Measurements from ENCODE around the gene TIMP3. TPM values are rescaled to one million over a fixed set of nuclear protein-coding genes. Genes with fewer than 3 reads are reported as not detected.
"Not testable (repeated sequence)": the region's sequence is repeated elsewhere in the genome, so short reads cannot be mapped to it uniquely, and the experiment has no call there.

TIMP3 gene
- under 1 TPM in 1 of 2 experiments, not detected in 1; 0.10 TPM for total RNA-seq
- not detected for polyA plus RNA-seq
- 0 to 0.42 (median 0) reads per million in 6 experiments for total RNA-seq

DNA sequence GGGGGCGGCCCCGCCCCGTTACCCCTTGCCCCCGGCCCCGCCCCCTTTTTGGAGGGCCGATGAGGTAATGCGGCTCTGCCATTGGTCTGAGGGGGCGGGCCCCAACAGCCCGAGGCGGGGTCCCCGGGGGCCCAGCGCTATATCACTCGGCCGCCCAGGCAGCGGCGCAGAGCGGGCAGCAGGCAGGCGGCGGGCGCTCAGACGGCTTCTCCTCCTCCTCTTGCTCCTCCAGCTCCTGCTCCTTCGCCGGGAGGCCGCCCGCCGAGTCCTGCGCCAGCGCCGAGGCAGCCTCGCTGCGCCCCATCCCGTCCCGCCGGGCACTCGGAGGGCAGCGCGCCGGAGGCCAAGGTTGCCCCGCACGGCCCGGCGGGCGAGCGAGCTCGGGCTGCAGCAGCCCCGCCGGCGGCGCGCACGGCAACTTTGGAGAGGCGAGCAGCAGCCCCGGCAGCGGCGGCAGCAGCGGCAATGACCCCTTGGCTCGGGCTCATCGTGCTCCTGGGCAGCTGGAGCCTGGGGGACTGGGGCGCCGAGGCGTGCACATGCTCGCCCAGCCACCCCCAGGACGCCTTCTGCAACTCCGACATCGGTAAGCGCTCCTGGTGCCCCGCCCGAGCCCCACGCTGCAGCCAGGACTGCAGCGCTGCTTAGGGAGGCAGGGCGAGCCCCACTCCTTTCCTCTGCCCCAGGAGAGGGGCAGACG, at the start of gene TIMP3:
Gene TIMP3 (plus strand): TSS at position 169 of the 700 bp plus-strand sequence. CDS start 297 bp downstream, at position 466.
- H3K4me1 Mint-ChIP-seq, result peaks cover 5 to 26% (median 9%) of the 10 kb centered on the region in 4 donors
- peak within 1 kb of the TSS in 8 of 10 donors; percentile 13 to 53 (median 48) for H3K4me3 Mint-ChIP-seq
- POLR2A ChIA-PET, result no interaction called here
- peak within 1 kb of the TSS in 1 of 10 donors; percentile 74 for H3K27ac Mint-ChIP-seq
- DNase-seq (no peak), ATAC-seq (no peak)
- H3K27me3 Mint-ChIP-seq, result peaks cover 32 to 86% (median 66%) of the 10 kb centered on the region in 5 donors
- H3K36me3 Mint-ChIP-seq, result no peaks in the 10 kb centered on the region
- H3K9me3 Mint-ChIP-seq, result peaks cover 0 to 2% (median 0%) of the 10 kb centered on the region in 9 donors

DNA sequence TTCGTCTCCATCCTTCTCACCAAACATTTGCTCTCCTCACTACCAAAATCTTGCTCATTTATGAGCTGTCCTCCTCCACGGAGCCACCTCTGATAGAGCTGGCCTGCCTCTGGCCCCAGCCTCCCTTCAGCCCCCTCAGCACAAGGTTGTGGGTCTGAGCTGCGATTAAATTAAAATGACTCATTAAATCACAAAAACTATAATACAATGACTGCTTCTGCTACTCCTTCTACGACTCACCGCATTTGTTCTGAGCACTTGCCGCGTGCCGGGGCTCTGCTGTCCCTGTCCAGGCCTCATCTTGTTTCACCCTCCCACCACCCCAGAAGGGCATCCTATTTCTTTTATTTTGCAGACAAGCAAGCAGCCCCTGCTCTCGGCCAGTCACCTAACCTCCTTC, 49.2 kb upstream of the TIMP3 start:
- H3K27me3 Mint-ChIP-seq, result no peaks in the 10 kb centered on the region
- H3K9me3 Mint-ChIP-seq, result no peaks in the 10 kb centered on the region
- H3K4me3 Mint-ChIP-seq, result no peak overlapping the region
- POLR2A ChIA-PET, result no interaction called here
- DNase-seq, result no peak
- H3K27ac Mint-ChIP-seq, result no peak overlapping the region
- peaks cover 0 to 5% (median 0%) of the 10 kb centered on the region in 4 donors for H3K4me1 Mint-ChIP-seq
- ATAC-seq, result no peak
- H3K36me3 Mint-ChIP-seq, result no peaks in the 10 kb centered on the region

DNA sequence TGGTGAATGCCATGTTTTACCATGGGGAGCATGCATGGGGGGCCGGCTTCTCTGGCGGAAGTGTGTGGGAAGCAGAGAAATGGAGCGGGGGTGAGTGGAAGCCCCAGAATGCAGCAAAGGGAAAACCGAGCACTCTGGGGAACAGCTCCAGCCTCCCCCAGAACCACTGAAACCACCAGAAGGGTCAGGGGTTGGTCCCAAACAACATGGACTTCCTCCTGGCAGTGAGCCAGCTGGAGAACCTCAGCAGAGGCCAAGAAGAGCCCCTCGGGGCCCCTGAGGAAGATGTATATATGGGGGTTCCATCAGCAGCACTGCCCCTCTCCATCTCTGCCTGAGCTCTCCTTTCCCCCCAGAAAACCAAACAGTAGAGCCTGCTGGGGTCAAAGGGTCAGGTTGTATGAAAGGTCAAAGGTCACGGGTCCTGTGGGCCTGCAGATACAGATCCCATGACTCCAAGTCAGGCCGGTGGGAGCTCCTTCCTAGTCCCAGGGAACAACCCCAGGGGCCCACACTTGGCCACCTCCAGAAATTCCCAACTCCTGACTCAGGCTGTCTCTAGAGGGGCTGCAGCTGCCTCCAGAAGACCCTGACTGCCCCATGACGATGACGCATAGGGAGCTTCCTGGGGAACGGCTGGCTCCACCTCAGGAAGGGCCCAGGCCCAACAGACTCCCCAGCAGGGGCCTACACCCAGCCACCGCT, 48.5 kb upstream of the TIMP3 start:
- POLR2A ChIA-PET, result no interaction called here
- DNase-seq (no peak), ATAC-seq (no peak)
- Mint-ChIP-seq H3K4me3 (no peak overlapping the region), H3K36me3 (no peaks in the 10 kb centered on the region), H3K27ac (no peak overlapping the region), H3K27me3 (no peaks in the 10 kb centered on the region), H3K4me1 (peaks cover 0 to 5% (median 0%) of the 10 kb centered on the region in 4 donors), H3K9me3 (no peaks in the 10 kb centered on the region)

DNA sequence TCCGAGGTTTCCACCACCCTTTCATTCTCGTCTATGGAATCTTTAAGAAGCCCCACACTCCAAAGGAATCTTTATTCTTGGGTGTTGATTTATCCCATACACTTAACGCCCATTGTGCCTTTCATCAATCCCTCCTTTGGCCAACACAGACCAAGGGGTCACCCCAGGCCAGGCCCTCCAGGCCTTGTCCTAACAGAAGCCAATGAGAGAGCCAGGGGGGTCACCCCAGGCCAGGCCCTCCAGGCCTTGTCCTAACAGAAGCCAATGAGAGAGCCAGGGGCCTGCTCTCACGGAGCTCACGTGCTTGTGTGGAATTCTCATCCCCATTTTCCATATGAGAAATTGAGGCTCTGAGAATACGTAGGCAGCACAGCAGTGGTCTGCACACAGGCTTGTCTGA, 47.9 kb upstream of the TIMP3 start:
- Mint-ChIP-seq H3K4me1 (peaks cover 0 to 5% (median 0%) of the 10 kb centered on the region in 4 donors), H3K27ac (peak overlapping the region in 1 of 10 donors; percentile 28), H3K27me3 (no peaks in the 10 kb centered on the region), H3K4me3 (no peak overlapping the region), H3K36me3 (no peaks in the 10 kb centered on the region), H3K9me3 (no peaks in the 10 kb centered on the region)
- ATAC-seq (no peak), DNase-seq (no peak)
- POLR2A ChIA-PET, result no interaction called here

DNA sequence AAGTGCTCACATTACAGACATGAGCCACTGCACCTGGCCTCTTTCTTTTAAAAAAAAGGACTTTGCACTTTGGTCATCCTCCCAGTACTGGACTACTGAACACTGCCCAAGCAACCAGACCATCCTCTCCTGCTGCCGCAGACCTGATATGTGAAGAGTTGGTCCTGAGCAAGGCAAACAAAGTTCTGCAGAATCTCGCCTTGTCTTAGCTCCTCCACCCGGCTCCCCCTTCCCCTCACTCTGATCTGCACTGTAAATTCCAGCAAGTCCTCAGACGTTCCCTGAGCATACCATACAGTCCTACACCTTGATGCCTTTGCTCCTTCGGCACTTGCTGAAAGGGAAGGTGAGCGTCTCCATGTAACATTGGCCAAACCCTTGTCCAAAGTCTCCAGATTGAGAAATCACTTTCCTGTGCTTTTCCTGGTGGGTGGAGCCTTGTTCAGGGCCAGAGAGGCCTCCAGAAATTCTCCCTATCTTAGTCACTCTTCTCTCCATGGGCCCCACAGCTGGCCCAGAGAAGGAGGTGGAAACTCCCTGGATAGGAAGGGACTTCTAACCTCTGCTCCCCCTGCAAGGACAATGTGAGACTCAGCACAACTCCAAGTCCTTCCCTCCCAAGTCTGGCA, 47.0 kb upstream of the TIMP3 start:
- ATAC-seq, result no peak
- H3K27me3 Mint-ChIP-seq, result no peaks in the 10 kb centered on the region
- POLR2A ChIA-PET, result no interaction called here
- no peak for DNase-seq
- H3K4me1 Mint-ChIP-seq, result peaks cover 0 to 5% (median 0%) of the 10 kb centered on the region in 4 donors
- H3K36me3 Mint-ChIP-seq, result no peaks in the 10 kb centered on the region
- no peaks in the 10 kb centered on the region for H3K9me3 Mint-ChIP-seq
- H3K27ac Mint-ChIP-seq, result no peak overlapping the region
- H3K4me3 Mint-ChIP-seq, result no peak overlapping the region

DNA sequence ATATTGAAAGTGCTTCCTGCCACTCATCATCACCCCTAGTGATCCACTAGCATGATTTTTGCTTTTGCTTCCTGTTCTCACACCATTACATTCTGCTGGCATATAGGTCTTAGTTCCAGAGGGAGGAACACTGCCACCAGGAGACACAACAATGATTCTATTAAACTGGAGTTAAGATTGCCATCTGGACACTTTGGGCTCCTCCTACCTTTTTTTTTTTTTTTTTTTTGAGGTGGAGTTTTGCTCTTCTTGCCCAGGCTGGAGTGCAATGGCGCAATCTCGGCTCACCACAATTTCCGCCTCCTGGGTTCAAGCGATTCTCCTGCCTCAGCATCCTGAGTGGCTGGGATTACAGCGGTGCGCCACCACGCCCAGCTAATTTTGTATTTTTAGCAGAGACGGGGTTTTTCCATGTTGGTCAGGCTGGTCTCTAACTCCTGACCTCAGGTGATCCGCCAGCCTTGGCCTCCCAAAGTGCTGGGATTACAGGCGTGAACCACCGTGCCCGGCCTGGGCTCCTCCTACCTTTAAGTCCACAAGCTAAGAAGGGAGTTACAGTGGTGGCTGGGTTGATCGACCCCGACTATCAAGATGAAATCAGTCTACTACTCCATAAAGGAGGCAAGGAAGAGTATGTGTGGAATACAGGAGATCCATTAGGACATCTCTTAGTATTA, 44.3 kb upstream of the TIMP3 start:
- peaks cover 1 to 20% (median 11%) of the 10 kb centered on the region in 5 donors for H3K27me3 Mint-ChIP-seq
- H3K4me1 Mint-ChIP-seq, DNase-seq, H3K27ac Mint-ChIP-seq, H3K4me3 Mint-ChIP-seq, POLR2A ChIA-PET, H3K9me3 Mint-ChIP-seq, H3K36me3 Mint-ChIP-seq, ATAC-seq: not testable (repeated sequence)

DNA sequence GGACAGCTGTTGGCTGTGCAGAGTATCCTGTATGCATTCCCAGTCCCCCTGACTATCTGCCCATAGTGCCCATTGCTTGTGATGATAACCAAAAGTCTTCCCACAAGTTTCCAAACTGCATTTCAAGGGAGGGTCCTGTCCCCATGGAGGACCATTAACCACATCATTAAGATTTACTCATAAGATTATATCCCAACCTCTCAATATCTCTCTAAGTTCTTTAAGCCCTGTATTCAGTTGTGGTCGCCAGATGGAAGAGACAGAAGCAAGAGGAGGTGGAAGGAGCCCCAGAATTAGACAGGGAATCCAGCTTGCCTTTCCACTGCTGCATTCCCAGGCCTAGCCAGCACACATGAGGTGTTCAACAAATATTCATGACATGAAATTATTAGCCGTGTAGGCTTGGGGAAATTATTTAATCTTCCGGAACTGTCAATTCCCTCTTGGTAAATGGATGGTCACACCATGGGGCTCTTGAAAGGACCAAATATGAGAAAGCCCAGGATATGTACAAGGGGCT, 42.6 kb upstream of the TIMP3 start:
- no peaks in the 10 kb centered on the region for H3K36me3 Mint-ChIP-seq
- H3K4me1 Mint-ChIP-seq, result peaks cover 0 to 2% (median 0%) of the 10 kb centered on the region in 4 donors
- peaks cover 8 to 34% (median 16%) of the 10 kb centered on the region in 5 donors for H3K27me3 Mint-ChIP-seq
- H3K9me3 Mint-ChIP-seq, result no peaks in the 10 kb centered on the region
- H3K27ac Mint-ChIP-seq, result no peak overlapping the region
- DNase-seq (no peak), ATAC-seq (no peak)
- H3K4me3 Mint-ChIP-seq, result no peak overlapping the region
- POLR2A ChIA-PET, result no interaction called here

DNA sequence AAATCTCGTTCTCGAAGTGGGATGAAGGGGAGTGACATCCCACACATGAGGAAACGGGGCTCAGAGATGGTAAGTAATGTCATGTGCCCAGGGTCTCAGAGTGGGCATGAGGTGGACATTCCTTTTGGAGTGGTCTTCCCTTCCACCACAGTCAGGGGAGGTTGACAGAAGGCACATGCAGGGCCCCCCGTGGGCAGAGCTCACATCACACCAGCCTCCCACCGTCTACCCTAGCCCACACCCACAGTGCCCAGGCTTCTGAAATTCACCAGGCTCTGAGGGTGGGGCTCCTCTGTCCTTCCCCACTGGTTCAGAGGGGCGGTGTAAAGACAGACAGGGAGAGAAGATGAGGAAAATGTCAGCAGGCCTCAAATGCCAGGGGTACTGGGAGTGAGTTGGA, 41.1 kb upstream of the TIMP3 start:
- Mint-ChIP-seq H3K4me1 (peaks cover 0 to 2% (median under 1%) of the 10 kb centered on the region in 4 donors), H3K36me3 (no peaks in the 10 kb centered on the region), H3K27ac (no peak overlapping the region), H3K4me3 (no peak overlapping the region), H3K9me3 (no peaks in the 10 kb centered on the region), H3K27me3 (peaks cover 10 to 34% (median 20%) of the 10 kb centered on the region in 5 donors)
- no peak for DNase-seq
- ATAC-seq, result no peak
- POLR2A ChIA-PET, result no interaction called here

DNA sequence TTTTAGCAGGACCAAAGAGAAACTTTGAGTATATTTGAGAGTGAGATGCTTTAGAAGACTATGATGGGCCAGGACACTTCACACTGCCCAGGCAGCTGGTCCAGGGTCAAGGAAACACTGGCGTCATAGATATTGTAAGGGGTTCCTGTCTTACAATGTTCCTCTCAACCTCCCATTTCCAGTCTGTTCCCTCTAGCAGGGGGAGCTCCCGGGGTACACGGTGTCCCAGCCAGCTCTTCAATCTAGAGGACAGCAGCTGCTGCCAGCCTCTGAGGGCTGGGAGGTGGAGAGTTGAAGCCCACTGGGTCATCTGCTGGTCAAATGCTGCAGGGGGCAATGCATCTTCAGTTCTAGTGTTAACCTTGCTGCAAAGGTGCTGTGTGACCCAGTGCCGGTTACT, 40.7 kb upstream of the TIMP3 start:
- DNase-seq (no peak), ATAC-seq (no peak)
- Mint-ChIP-seq H3K36me3 (no peaks in the 10 kb centered on the region), H3K27me3 (peaks cover 10 to 34% (median 20%) of the 10 kb centered on the region in 5 donors), H3K9me3 (no peaks in the 10 kb centered on the region), H3K27ac (no peak overlapping the region), H3K4me1 (peaks cover 0 to 2% (median under 1%) of the 10 kb centered on the region in 4 donors), H3K4me3 (no peak overlapping the region)
- POLR2A ChIA-PET, result no interaction called here

DNA sequence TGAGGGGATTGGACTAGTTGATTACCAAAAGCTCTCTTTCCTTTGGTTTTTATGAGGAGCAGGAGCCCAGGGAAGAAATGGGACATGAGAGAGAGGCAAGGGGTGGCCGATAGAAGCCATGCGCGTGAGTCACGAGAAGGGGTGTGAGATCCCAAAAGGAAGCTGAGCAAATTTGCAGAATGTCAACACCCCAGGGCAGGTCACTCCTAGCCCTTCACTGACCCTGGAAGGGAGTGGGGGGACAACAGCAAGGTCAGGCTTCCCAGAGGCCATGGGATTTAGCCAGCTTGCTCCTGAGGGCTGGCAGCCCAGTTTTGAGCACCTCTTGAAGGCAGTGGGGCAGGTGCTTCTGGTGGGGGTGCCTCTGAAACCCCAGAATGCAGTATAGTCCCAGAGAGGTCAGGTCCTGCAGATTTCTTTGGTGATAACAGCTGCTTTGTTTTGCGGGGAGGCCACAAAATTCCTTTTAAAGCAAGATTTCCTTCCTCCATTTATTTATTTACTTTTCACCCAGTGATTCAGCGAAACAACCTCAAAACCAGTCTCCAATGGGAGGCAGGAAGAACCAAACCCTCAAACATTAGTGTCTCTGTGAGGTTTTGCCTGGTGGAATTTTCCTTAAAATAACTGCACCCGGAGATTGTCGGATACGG, 40.1 kb upstream of the TIMP3 start:
- no peak overlapping the region for H3K4me3 Mint-ChIP-seq
- POLR2A ChIA-PET, result no interaction called here
- no peak for DNase-seq

DNA sequence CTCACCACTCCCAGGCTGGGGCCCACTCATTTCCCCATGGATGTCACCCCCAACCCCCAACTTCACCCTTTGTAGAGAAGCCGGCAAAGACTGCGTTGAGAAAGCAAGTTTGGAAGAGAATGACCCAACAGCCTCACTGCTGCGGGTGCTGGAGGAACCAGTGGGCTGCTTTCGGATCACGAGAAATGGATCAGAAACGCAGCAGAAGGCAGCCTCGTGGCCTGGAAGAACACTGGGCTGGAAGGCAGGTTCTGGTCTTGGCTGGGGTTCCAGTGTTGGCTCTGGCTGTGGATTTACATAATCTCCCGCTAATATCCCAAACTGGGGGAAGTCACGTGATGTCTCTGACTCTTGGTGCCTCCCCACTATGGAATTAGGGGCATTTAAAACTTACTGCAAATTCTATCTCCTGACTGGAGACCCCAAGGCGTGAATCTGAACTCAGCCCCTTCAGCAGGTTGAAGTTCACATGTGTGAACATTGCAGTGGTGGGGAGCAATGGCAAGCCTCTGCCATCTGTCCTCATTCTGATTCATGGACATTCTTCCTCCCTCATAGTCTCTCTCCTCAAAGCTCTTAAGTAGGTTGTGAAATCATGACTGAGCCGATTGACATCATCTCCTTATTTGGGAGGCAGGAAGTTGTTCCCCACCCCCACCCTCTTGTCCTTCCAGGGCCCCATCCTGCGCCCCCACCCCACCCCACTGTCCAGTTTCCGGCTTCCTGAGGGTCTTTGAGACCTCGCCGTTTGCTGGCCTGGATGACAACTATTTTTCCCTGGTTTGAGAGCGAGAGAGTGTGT, 37.0 kb upstream of the TIMP3 start:
- Mint-ChIP-seq H3K36me3 (no peaks in the 10 kb centered on the region), H3K9me3 (no peaks in the 10 kb centered on the region), H3K27me3 (peaks cover 10 to 34% (median 21%) of the 10 kb centered on the region in 5 donors), H3K27ac (peak overlapping the region in 1 of 10 donors; percentile 70), H3K4me3 (no peak overlapping the region), H3K4me1 (peaks cover 0 to 2% (median 0%) of the 10 kb centered on the region in 4 donors)
- DNase-seq (no peak), ATAC-seq (no peak)
- POLR2A ChIA-PET, result no interaction called here

More for the DNA sequence above, 40.1 kb upstream of the TIMP3 start:
- no peak overlapping the region for H3K27ac Mint-ChIP-seq
- ATAC-seq, result no peak
- H3K4me1 Mint-ChIP-seq, result peaks cover 0 to 2% (median under 1%) of the 10 kb centered on the region in 4 donors
- peaks cover 10 to 34% (median 21%) of the 10 kb centered on the region in 5 donors for H3K27me3 Mint-ChIP-seq
- no peaks in the 10 kb centered on the region for H3K9me3 Mint-ChIP-seq
- H3K36me3 Mint-ChIP-seq, result no peaks in the 10 kb centered on the region
